ENCODE data around the gene RRAGC. TPM values are rescaled to one million over a fixed set of nuclear protein-coding genes. Genes with fewer than 3 reads are reported as not detected.
"Not testable (repeated sequence)": the region's sequence is repeated elsewhere in the genome, so short reads cannot be mapped to it uniquely, and the experiment has no call there.

Gene RRAGC
- total RNA-seq, 1 donor from 2014 or later, result 21.1 TPM

- Mint-ChIP-seq H3K36me3 (no peaks in the 10 kb centered on the region), H3K27me3 (ENCODE audit: low read depth) (peaks cover 94% of the 10 kb centered on the region), H3K27ac (no peak overlapping the region), H3K9me3 (no peaks in the 10 kb centered on the region), H3K4me3 (no peak overlapping the region), H3K4me1 (peaks cover 25% of the 10 kb centered on the region)
- DNase-seq (ENCODE audit: low spot score in 2 of 2, unreplicated experiment in 2 of 2), result no peak
- no peak for TF ChIP-seq CTCF (IDR thresholded peaks at IDR 0.05; ENCODE audit: unreplicated experiment)
These were observed 45.1 kb downstream of the RRAGC start for GRCh38 chr1:38814444-38814983.

GRCh38 chr1:38812981-38813380 is 46.6 kb downstream of the RRAGC start:
- no peak overlapping the region for H3K4me3 Mint-ChIP-seq
- H3K9me3 Mint-ChIP-seq, result no peaks in the 10 kb centered on the region
- DNase-seq (ENCODE audit: low spot score in 2 of 2, unreplicated experiment in 2 of 2), result no peak
- TF ChIP-seq CTCF (IDR thresholded peaks at IDR 0.05; ENCODE audit: unreplicated experiment), result no peak
- no peaks in the 10 kb centered on the region for H3K36me3 Mint-ChIP-seq
- peaks cover 19% of the 10 kb centered on the region for H3K4me1 Mint-ChIP-seq
- H3K27ac Mint-ChIP-seq, result no peak overlapping the region
- peaks cover 95% of the 10 kb centered on the region for H3K27me3 Mint-ChIP-seq (ENCODE audit: low read depth)

GRCh38 chr1:38811466-38811865 is 48.1 kb downstream of the RRAGC start:
- H3K27ac Mint-ChIP-seq; DNase-seq (ENCODE audit: low spot score in 2 of 2, unreplicated experiment in 2 of 2); H3K4me3 Mint-ChIP-seq; H3K36me3 Mint-ChIP-seq; H3K9me3 Mint-ChIP-seq: not testable (repeated sequence)
- Mint-ChIP-seq H3K4me1 (peaks cover 16% of the 10 kb centered on the region), H3K27me3 (ENCODE audit: low read depth) (peaks cover 98% of the 10 kb centered on the region)

GRCh38 chr1:38806090-38806489 is 53.5 kb downstream of the RRAGC start:
- Mint-ChIP-seq H3K4me3 (no peak overlapping the region), H3K36me3 (no peaks in the 10 kb centered on the region), H3K4me1 (peaks cover 7% of the 10 kb centered on the region), H3K9me3 (peaks cover 4% of the 10 kb centered on the region), H3K27ac (no peak overlapping the region), H3K27me3 (ENCODE audit: low read depth) (peaks cover 96% of the 10 kb centered on the region)
- TF ChIP-seq CTCF (IDR thresholded peaks at IDR 0.05; ENCODE audit: unreplicated experiment), result no peak
- no peak for DNase-seq (ENCODE audit: low spot score in 2 of 2, unreplicated experiment in 2 of 2)

- no peak for TF ChIP-seq CTCF (IDR thresholded peaks at IDR 0.05; ENCODE audit: unreplicated experiment)
- H3K27me3 Mint-ChIP-seq (ENCODE audit: low read depth), result peaks cover 93% of the 10 kb centered on the region
- peaks cover 7% of the 10 kb centered on the region for H3K9me3 Mint-ChIP-seq
- no peaks in the 10 kb centered on the region for H3K36me3 Mint-ChIP-seq
- peaks cover 7% of the 10 kb centered on the region for H3K4me1 Mint-ChIP-seq
- DNase-seq (ENCODE audit: low spot score in 2 of 2, unreplicated experiment in 2 of 2), result no peak
- no peak overlapping the region for H3K27ac Mint-ChIP-seq
- no peak overlapping the region for H3K4me3 Mint-ChIP-seq
These were observed 54.5 kb downstream of the RRAGC start for GRCh38 chr1:38805036-38805435.

- H3K4me3 Mint-ChIP-seq, result peak overlapping the region; percentile 57
- DNase-seq (ENCODE audit: low spot score in 2 of 2, unreplicated experiment in 2 of 2), result no peak
- H3K27ac Mint-ChIP-seq, result no peak overlapping the region
- H3K9me3 Mint-ChIP-seq, result peaks cover 12% of the 10 kb centered on the region
- no peaks in the 10 kb centered on the region for H3K36me3 Mint-ChIP-seq
- no peak for TF ChIP-seq CTCF (IDR thresholded peaks at IDR 0.05; ENCODE audit: unreplicated experiment)
- peaks cover 96% of the 10 kb centered on the region for H3K27me3 Mint-ChIP-seq (ENCODE audit: low read depth)
- peaks cover 7% of the 10 kb centered on the region for H3K4me1 Mint-ChIP-seq
These were observed 55.3 kb downstream of the RRAGC start for GRCh38 chr1:38804062-38804886.
